NCI-H2029 treated with DMSO at 0.1 percent for 48 hours (cell line): ENCODE measurements around the gene UXT.

ENCODE experiments used
- DNase-seq: peaks from one replicate; lab custom pipeline; 2025; lab: John Stamatoyannopoulos, UW

Gene UXT

DNA sequence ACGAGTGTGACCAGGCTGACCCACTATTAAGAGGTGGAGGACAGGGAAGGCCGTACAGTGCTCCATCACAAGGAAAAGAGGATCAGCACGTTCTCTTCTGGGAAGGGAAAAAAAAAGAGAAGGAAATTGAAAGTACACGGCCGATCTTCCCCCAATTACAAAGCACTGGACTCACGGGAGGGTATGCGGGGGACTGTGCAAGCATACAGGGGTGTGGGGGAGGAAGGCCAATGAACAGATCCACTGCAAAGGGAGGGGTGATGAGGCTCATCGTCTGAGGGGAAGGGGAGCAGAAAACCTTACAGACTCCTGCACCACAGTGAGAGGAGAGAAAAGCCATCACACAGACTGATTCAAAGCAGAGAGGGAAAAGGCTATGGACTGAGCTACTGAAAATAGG lies 9.7 kb downstream of the UXT start:
- no peak for DNase-seq

DNA sequence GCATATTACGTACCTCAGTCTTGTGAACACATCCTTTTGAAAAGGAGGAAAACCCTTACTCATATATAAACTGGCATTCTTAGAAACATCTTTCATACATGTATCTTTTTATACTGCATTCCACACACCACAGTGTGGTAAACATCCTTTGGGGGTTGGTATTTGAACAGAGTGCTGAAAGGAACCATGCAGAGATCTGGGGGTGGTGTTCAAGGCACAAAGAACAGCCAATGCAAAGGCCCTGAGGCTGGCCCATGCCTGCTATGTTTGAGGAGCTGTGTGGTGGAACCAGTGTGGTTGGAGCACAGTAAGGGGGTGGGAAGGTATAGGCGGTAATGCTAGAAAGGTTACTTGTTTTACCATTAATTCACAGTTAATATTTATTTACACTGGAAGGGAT lies 10.6 kb downstream of the UXT start:
- DNase-seq = no peak

DNA sequence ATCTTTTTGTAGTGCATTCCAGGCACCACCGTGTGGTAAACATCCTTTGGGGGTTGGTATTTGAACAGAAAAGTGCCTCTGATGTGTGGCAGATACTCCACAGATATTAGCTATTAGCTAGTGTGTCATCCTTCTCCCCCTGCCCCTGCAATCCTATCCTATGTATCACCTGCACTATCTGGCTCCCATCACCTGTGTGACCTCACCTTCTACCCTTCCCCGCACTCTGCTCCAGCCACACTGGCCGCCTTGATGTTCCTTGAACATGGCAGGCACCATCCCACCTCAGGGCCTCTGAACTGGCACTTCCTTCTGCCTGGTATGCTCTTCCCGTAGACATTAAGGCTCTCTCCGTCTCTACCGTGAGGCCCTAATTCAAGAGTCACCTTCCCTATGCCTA lies 12.3 kb downstream of the UXT start:
- DNase-seq = no peak

DNA sequence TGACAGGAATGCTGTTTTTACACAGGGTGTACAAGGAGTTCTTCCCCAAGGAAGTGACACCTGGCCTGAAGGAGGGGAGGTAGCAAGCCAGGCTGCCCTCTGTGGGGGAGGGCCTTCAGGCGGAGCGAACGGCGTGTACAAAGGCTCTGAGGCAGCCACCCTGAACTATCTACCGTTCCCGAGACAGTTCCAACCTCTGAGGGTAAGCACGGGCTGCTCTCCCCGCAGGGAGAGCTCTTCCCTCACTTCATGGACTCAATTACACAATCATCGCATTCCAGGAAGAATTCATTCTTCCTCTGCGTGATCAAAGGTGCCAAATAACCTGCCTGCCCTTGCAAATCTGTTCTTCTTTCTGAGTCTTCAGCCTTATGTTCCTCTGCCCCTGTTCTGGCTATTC lies 13.4 kb downstream of the UXT start:
- no peak for DNase-seq

DNA sequence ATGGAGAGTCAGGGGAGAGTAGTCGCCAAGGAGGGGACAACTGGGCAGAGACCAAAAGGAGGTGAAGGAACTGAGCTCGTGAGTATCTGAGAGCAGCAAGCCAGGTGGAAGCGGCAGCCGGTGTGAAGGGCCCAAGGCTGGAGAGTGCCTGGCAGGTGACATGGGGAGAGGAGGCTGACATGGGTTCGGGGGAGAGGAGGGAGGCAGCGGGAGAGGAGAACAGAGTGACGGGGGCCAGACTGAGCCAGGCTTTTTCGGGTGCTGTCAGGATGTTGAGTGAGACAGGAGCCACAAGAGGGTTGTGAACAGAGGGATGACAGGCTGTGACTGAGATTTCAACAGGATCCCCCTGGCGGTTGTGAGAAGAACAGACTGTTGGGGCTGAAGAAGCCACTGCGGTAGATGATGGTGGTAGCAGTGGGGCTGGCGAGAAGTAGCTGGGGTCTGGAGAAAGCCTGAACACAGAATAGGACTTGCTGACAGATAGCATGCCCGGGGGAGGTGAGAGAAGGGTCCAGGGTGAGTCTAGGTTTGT lies 14.4 kb downstream of the UXT start:
- DNase-seq = no peak

DNA sequence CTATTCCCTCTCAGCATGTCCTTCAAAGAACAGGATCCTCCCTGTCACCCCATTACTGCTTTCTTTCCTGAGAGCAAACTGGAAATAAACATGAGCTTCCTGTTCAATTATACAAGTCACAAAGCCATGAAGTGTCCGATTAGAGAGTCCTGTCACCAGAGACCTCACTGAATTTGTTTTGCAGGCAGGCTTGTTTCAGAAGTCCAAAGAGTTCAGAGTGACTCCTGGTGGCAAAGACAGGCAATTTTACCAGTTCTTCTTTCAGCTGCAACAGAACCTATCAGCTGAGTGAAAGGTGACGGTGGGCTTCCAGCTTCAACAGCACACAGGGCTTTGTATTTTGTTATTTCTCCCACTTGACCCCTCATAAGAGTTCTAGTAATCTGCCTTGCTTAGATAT lies 15.1 kb downstream of the UXT start:
- DNase-seq = no peak

DNA sequence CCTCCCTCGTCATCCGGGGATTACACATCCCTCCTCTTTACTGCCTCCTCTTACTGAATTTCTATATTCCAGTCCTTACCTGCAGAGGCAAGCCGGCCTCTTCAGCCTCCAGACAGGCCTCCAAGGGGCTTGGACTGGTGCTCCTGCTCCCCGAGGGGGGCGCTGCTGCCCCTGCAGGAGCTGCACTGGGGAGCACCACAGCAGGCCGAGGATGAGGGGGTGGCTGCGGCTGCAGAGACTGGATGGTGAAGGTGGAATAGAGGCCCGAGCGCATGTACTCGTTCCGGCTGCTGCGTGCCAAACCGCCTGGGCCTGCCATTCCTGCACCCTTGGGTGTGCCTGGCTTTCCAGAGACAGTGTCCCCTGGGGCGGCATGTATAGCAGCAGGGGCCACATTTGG lies 20.2 kb downstream of the UXT start:
- no peak for DNase-seq

DNA sequence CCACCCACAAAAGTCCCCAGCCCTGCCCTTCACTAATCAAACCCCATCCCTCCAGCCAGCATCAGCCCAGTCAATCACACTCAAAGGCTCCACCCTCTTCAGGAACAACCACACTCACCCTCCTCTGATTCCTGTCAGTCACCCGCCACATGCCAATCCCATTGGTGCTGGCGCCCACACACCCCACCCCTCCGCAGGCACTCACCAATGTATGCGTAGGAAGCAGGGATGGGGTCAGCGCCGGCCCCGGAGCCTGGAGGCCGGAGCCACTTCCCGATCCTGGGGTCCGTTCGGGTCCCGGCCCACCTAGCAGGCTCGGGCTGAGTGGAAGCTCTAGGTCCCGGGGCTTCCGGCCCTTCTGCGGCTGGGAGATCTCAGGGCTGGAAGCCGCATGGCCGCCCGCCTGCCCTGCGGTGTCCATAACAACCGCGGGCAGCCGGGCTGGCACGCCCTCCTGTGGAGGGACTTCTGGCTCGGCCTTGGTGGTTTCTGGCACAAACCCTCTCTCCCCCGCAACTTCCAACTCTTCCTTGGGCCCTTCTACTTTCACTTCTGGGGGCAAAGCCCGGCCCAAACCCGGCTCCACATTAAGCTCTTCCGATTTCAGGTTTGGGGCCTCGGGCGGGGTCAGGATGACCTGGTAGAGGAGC lies 21.3 kb downstream of the UXT start:
- DNase-seq = peak; percentile 55

DNA sequence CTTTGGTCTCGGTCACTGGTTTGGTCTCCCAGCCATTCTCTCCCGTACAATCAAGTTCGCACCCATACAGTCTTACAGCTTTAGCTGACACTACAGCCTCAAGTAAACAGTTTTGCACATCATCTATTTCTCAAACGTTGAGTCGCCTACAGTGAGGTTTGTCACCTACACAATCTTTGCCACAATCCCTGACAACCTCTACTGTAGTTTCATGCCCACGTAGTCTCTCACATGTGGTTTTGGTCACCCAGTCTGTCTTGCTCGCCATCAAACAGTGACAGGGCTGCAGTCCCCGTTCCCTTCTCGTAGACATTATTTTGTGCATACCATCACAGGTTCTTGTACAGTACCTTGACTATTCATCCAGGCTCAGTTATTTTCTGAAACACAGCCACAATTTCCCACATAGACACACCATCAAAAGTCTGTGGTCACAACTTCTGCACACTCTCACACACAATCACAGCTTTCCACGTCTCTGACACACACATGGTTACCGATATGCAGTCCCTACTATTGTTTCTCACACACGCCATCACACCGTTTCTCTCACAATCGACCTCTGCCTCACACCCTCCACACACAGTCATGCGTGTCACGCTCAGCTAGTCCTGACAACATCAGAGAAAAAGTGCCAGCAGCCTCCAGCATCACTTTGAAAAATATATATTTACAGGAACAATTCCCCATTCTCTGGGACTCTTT lies 24.0 kb downstream of the UXT start:
- no peak for DNase-seq

DNA sequence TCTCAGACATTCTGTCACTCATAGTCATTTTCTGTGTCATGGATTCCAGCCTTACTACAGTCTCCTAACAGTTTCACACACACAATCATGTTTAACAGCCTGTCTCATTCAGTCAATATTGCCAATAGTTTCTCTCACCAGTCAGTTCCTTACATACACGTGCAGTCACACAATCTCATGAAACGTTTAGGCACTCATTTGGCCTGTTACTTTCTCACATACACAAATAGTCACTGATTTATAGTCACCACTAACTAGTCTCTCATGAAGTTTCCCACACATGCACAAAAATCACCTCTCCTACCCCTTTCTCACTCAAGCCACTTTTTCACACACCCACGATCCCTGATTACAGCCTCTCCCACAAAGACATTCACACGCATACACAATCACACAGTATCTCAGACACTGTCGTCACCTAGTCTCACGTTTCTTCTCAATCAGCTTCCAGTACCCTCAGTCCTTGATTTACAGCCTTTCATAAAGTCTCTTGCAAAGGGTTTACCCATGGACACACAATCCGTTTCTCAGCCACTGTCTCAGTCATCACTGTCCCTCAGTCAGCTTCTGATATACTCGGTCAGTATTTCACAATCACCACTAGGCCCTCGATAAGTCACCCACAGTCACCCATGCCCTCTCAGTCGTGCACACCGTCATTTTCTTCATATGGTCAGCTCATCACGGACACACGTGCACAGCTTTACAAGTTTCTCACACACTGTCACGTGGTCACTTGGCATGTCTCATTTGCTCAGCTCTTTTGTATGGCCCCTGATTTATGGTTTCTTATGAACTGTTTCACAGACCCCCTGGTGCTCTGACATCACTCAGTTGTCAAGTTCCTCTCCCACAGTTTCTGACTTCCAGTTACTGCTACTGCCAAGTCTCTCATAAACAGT lies 25.0 kb downstream of the UXT start:
- no peak for DNase-seq

DNA sequence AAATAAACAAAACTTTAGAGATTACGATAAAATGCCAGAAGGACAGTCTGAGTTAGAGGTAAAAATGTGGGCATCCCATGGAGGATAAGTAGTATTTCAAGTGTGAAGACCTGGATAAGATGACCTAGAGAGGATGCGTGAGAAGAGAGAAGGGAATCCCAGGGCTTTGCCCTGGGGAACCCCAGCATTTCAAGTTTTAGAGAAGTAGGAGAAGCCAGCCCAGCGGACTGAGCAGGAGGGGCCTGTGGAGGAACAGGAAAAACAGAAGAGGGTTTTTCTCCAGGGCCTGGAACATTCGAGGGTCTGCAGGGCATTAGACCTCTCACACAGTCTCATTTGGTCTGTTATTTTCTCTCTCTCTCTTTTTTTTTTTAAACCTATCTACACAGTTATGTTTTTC lies 26.3 kb downstream of the UXT start:
- DNase-seq = no peak

DNA sequence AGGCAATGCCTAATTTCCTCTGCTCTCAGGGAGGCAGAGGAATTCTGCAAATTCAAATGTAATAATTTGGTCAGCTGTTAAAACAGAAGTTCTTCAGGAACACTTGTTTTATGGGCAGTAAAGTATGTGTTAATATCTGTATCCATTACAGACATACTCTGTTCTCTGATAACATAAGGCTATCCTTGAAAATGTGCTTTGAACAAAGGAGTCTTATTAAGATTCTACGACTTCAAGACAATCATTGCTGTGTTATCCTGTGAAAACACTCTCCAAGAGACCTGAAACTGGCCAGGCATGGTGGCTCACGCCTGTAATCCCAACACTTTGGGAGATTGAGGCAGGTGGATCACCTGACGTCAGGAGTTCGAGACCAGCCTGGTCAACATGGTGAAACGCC lies 27.3 kb downstream of the UXT start:
- DNase-seq = no peak

DNA sequence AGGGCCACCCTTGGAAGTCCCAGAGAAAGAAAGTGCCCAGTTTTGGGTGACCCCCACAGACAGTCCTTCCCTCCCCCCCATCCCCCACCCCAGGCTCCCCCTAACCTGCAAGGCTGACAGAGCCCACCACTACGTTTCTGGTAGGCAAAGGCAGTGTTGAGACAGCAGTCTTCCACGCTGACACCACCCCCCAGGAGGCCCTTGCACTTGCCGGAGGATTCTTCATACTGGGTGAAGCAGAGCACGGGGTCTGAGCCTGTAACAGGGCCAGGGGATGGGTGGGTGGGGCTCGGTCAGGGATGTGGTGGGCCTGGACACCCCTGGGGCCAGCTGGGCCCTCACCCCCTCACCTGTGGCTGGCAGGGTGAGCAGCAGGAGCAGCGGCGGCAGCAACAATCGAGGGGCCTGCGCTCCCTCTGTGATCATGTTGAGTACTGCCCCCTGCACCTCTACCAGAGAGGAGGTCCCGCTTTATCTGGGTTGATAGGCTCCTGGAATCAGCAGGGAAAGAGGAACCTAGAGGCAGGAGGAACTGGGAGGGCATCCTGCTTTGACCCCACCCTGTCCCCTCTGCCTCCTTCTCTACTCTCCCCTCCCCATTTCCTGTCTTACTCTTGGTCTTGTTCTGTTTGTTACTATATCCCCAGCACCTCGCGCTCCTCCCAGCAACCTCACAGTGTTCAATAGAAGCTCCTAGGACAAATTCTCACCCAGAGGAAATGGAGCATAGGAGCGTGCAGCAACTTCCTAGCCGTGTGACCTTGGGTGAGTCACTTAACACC lies 29.4 kb downstream of the UXT start, which contains the start of gene CFP:
CFP (minus strand) TSS at position 512 of the 782 bp plus-strand sequence; CDS start at position 426, 86 bp downstream.
- DNase-seq = no peak

DNA sequence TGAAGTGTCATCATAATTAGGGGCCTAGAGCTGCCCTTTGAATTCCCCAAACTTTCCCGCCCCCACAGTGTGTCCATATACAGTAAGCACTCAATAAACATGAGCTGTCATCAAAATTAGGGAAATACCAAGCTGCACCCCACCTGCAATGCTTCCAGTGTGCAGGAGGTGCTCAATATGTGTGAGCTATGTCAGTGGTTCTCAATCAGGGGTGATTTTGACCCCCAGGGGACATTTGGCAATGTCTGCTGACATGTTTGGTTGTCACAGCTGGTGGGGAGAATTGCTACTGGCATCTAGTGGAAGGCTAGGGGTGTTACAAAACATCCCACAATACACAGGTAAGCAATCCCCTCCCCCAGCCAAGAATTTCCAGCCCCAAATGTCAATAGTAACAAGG lies 30.0 kb downstream of the UXT start:
- DNase-seq = no peak

DNA sequence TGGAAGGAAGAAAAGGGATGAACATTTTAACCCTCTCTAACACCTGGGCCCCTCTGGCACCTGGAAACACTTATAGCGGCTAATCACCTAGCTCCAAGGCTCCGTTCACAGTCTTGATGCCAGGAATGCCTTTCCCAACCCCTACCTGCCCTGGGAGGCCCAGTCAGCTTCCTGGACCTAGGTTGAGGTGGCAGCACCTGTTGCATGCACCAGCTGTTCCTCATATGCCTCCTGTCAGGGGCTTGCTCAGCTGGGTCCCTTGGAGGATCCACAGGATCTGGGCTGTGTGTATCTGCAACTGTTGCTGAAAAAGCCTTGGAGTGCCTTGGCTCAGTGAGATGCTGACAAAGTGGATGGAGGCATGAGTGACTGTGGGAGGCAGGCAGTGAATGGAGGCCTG lies 33.6 kb downstream of the UXT start:
- DNase-seq = no peak

DNA sequence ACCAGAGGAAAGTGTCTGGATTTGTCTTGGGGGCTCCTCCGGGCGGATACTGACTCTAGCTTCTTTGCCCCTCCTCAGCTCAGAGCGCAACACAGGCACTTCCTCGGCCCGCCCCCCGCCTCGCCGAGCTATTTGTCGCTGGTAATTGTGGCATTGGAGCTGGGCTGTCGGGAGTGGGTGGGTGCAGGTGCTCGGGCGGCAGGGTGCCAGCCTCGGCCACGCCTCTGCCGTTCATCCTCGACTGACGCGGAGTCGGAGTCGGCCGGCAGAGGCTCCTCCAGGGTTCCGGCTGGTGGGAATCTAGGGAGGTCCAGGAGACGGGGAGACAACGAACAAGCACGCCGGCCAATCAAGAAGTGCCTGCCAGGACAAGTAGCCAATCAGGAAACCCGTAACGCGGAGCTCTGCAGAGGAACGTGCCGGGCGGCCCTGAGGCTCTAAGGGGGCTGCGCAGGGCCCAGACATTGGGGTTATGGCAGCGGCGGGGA lies 35.4 kb downstream of the UXT start:
- peak; percentile 49 for DNase-seq

DNA sequence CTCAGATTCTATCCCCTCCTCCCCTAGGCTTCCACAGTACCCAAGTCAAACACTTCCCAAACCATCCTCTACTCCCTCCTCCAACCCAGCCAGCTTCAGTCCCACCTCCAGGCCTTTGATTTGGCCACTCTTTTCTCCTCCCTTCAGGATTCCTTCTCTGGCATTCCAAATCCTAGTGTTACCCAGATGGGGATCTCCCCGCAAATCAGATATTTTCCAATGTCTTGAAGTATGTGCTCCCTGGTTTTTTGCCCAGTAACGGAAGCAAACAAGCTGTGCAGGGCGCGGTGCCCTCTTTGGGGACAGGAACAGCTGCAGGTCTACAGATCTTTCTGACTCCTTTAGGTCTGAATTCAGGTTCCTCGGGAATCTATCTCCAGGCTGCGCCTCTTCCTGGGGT lies 37.1 kb downstream of the UXT start:
- no peak for DNase-seq

DNA sequence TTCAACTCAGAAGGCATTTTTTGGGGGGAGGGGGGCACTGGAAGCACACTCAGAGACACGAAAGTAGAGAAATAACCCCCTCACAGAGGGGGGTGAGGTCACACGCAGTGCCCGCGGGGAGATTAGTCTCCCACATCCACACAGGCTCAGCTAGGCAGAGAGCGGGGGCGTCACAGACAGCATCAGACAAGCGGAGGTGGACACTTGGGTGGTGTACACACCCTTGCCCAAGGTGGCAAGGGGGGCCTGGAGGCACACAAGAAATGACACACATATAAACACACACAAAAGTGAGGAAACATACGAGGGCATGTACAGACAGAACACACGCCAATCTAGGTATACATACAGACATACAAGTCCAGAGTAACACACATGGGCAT lies 38.7 kb downstream of the UXT start:
- no peak for DNase-seq

DNA sequence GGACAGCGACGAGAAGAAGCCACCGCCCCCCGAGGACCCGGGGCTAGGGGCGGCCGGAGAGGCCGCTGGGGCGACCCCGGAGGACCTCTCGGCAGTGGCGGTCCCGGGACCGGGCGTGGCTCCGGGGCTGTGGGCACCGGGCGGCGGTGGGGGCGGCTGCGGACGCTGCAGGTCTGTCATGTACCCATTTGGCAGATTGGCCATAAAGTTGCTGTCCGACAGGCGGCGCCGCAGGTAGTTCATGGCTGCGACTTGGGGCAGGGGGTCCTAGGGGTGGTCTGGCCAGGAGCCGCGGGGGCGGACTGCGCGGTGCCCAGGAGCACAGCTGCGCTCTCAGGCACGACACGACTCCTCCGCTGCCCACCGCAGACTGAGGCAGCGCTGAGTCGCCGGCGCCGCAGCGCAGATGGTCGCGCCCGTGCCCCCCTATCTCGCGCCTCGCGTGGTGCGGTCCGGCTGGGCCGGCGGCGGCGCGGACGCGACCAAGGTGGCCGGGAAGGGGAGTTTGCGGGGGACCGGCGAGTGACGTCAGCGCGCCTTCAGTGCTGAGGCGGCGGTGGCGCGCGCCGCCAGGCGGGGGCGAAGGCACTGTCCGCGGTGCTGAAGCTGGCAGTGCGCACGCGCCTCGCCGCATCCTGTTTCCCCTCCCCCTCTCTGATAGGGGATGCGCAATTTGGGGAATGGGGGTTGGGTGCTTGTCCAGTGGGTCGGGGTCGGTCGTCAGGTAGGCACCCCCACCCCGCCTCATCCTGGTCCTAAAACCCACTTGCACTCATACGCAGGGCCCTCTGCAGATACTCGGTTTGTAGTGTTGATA lies 39.3 kb downstream of the UXT start, which contains the start of gene SYN1:
SYN1 (minus strand) TSS at position 372 of the 817 bp plus-strand sequence; CDS start at position 243, 129 bp downstream.
- peak; percentile 16 for DNase-seq

DNA sequence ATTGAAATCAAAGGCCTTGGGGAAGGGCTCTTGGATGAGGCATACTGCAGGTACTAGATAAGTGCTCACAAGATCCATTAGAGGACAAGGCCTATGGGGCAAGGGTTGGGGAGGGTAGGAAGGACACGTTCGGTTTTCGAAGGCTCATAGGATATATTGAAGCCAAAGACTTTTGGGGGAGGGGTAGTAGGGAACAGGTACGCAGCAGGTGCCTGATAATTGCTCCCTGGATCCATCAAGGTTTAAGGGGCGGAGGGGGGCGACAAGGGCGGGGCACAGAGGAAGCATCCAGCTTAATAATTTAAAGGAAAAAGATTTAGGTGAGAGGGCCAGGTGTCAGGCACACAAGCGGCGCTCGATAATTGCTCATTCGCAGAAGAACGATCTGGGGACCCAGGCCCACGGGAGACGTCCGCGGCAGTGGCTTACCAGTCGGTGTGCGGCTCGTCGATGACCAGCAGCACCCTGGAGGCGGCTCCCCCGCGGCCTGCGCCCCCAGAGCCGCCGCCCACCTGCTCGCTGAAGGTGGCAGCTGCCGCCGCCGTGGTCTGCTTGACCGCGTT lies 40.0 kb downstream of the UXT start:
- DNase-seq = no peak
